Cardiac muscle cell (in vitro differentiated cells and primary cell): ENCODE data around the gene SCAF1. TPM values are rescaled to one million over a fixed set of nuclear protein-coding genes. Genes with fewer than 3 reads are reported as not detected.

Experiments
- DNase-seq, 2 donors: peaks; one replicate each; pipeline versions ENCODE4 v3.0.0 to v3.0.0-alpha.2; 2010 to 2017; ENCODE audit warnings: low read depth in 1 of 2, low spot score in 1 of 2
- H3K27ac ChIP-seq: fragments of 200-600 bp; sonication (generic); 2 replicates; pipeline ENCODE4 v1.5.1; 2016
- H3K27me3 ChIP-seq: fragments of 200-600 bp; sonication (generic); 2 replicates; pipeline ENCODE4 v1.6.0; 2016; ENCODE audit warnings: control low read depth
- H3K36me3 ChIP-seq: fragments of 200-600 bp; sonication (generic); 2 replicates; pipeline ENCODE4 v1.5.1; 2016; ENCODE audit warnings: control low read depth
- H3K4me1 ChIP-seq: fragments of 200-600 bp; sonication (generic); 2 replicates; pipeline ENCODE4 v1.8.1; 2017; ENCODE audit warnings: low read depth, mild to moderate bottlenecking, mixed run types
- H3K4me3 ChIP-seq: fragments of 200-600 bp; sonication (generic); 2 replicates; pipeline ENCODE4 v1.5.1; 2016; ENCODE audit warnings: mild to moderate bottlenecking
- H3K9me3 ChIP-seq: fragments of 200-600 bp; sonication (generic); 2 replicates; pipeline ENCODE4 v1.5.1; 2017; ENCODE audit warnings: low read depth, mild to moderate bottlenecking, control low read depth
- CTCF ChIP-seq: IDR thresholded peaks from 2 replicates; pipeline ENCODE4 v1.5.1; 2012; ENCODE audit warnings: low read depth, mild to moderate bottlenecking, low read length
- polyA plus RNA-seq: library from polyadenylated mRNA; unstranded; fragments of >200 nt; fragmentation: Nextera tagmentation; extraction: Ambion mirVana; gene quantifications from 2 replicates; pipeline ENCODE4 v1.2.1, GENCODE V29; 2016
- total RNA-seq: library from RNA; depleted of rRNA; stranded (reverse); fragments of >200 nt; gene quantifications from 2 replicates; pipeline ENCODE4 v1.2.3, GENCODE V29; 2016

Gene SCAF1
- total and polyA plus RNA-seq, 2 experiments from 2014 or later: 16.4 to 71.0 TPM

- Histone ChIP-seq H3K27me3 (no peaks in the 10 kb centered on the region), H3K4me3 (no peak overlapping the region), H3K27ac (no peak overlapping the region), H3K9me3 (no peaks in the 10 kb centered on the region), H3K4me1 (peaks cover 17% of the 10 kb centered on the region), H3K36me3 (peaks cover 24% of the 10 kb centered on the region)
- TF ChIP-seq CTCF: no peak
- no peak for DNase-seq
These were observed 3.6 kb downstream of the SCAF1 start for GRCh38 chr19:49645592-49645991.

DNA sequence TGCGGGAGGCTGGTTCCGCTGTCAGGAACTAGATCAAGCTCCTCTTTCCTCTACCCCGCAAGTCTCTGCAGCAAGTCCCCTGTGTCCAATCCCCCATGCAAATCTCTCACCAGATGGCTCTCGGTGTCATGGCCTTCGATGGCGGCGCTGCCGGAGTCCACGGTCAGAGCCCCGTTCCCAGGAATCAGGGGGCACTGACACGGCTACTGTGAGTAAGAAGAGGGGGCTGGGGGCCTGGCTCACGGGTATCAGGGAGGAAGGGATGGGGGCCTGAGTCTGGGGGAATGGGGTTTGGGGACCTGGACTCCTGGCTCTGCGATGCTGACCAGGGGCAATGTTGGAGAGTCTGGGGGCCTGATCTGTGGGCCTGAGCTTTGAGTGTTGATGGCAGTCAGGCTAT is 4.0 kb downstream of the SCAF1 start:
- Histone ChIP-seq H3K9me3 (no peaks in the 10 kb centered on the region), H3K4me1 (peaks cover 13% of the 10 kb centered on the region), H3K4me3 (no peak overlapping the region), H3K36me3 (peaks cover 24% of the 10 kb centered on the region), H3K27ac (no peak overlapping the region), H3K27me3 (no peaks in the 10 kb centered on the region)
- DNase-seq: no peak
- no peak for TF ChIP-seq CTCF

GRCh38 chr19:49646586-49646985 is 4.6 kb downstream of the SCAF1 start:
- Histone ChIP-seq H3K4me1 (peaks cover 8% of the 10 kb centered on the region), H3K27ac (no peak overlapping the region), H3K36me3 (peaks cover 24% of the 10 kb centered on the region), H3K27me3 (no peaks in the 10 kb centered on the region), H3K9me3 (no peaks in the 10 kb centered on the region), H3K4me3 (no peak overlapping the region)
- TF ChIP-seq CTCF: no peak
- no peak for DNase-seq

- DNase-seq: no peak
- no peak for TF ChIP-seq CTCF
- Histone ChIP-seq H3K4me1 (no peaks in the 10 kb centered on the region), H3K27me3 (no peaks in the 10 kb centered on the region), H3K36me3 (peaks cover 50% of the 10 kb centered on the region), H3K27ac (no peak overlapping the region), H3K9me3 (no peaks in the 10 kb centered on the region), H3K4me3 (no peak overlapping the region)
These were observed 9.2 kb downstream of the SCAF1 start for GRCh38 chr19:49651029-49651819.

DNA sequence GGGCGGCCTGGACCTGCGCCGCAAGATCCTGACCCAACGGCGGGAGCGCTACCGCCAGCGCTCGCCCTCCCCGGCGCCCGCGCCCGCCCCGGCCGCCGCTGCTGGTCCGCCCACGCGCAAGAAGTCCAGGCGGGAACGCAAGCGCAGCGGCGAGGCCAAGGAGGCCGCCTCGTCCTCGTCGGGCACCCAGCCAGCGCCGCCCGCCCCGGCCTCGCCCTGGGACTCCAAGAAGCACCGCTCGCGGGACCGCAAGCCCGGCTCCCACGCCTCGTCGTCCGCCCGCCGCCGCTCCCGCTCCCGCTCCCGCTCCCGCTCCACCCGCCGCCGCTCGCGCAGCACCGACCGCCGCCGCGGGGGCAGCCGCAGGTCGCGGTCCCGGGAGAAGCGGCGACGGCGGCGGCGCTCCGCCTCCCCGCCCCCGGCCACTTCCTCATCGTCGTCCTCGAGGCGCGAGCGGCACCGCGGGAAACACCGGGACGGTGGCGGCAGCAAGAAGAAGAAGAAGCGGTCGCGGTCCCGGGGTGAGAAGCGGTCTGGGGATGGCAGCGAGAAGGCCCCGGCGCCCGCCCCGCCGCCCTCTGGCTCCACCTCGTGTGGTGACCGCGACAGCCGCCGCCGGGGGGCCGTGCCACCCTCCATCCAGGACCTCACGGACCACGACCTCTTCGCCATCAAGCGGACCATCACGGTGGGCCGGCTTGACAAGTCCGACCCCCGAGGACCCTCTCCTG is 10.0 kb downstream of the SCAF1 start:
- Histone ChIP-seq H3K27me3 (no peaks in the 10 kb centered on the region), H3K4me1 (no peaks in the 10 kb centered on the region), H3K36me3 (peaks cover 50% of the 10 kb centered on the region), H3K9me3 (no peaks in the 10 kb centered on the region), H3K4me3 (no peak overlapping the region), H3K27ac (no peak overlapping the region)
- no peak for DNase-seq
- no peak for TF ChIP-seq CTCF
